K562 treated with DMSO at 1 percent for 4 hours (cell line): ENCODE results near the gene DENND4C. TPM values are rescaled to one million over a fixed set of nuclear protein-coding genes. Genes with fewer than 3 reads are reported as not detected.

Experiments used
- total RNA-seq: library from RNA; unstranded; fragments of 300-600 nt; gene quantifications from 2 replicates; pipeline ENCODE4 v1.2.3, GENCODE V29; 2022; ENCODE audit not compliant: insufficient read depth

The DENND4C gene
- 7.6 and 9.5 TPM in 2 replicates for total RNA-seq

DNA sequence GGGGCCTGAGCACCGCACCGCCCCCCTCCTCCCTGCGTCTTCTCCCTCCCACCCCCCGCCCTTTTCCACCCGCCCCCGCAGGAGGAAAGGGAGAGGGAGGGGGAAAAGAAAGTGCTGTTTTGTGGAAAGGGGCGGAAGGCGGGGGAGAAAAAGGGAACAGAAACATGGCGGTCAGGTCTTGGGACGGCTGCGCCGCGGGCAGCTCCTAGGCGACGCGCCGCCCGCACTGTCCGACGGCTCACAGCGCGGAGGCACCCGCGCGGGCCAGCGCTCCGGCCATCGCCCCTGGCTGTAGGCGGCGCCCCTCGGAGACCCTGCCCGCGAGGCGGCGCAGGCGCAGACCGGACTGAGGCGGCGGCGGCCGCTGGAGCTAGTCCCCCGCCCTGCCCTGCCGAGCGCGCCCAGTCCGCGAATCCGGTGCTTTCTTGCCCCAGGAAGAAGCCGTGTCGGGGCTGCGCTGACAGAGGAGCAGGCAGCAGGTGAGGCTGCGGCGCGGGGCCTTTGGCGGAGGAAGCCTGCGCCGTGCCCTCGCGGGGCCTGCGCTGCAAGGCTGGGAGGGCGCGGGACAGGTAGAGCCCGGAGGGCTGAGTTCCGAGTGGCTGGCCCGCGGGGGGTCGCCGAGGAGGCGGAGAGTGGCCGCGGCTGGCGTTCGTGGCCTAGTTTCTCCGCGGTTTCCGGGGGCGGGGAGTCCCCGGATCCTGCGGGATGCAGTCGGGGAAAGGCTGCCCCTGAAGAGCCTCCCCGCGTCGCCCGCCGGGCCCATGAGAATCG is at the start of gene DENND4C:
Gene DENND4C (plus strand): TSS at position 339 of the 771 bp plus-strand sequence. CDS start 45,482 bp downstream, outside the sequence.

DNA sequence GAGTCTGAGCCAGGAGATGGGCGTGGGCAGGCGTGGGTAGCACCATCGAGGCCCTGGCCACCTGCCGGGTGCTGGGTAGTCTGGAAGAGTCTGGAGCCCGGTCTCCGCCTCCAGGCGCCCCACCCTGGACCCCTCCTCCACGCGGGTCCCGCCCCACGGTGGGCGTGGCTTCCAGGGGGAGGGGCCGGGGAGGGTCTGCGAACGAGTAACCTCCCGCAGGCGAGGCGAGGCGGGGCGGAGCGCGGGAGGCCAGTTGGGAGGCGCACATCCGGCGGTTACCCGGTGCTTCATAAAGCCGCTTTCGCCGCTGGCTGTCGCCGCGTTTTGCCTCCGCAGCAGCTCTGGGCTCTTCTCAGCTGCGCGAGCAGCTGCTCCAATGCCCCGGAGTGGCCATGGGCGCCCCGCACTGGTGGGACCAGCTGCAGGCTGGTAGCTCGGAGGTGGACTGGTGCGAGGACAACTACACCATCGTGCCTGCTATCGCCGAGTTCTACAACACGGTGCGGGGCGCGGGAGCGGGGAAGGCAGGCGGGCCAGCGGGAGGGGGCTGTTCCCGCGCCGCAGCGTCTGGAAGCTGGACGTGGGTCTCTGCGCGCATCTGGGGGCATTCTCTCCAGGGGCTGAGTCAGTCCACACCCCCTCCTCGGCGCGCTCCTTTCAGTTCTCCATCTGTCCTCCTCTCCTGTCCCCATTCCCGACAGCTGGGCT is 178.4 kb downstream of the DENND4C start, which contains the start of gene ACER2:
Gene ACER2 (plus strand): TSS at position 317 of the 708 bp plus-strand sequence. CDS start 76 bp downstream, at position 393.

Other genes starting within 250 kb of the DENND4C start
- gene SAXO1, start 197.5 kb upstream of the DENND4C start, total RNA-seq: not detected in 2 replicates
- 38.5 and 44.4 TPM in 2 replicates for gene RRAGA, start 181.3 kb upstream of the DENND4C start, total RNA-seq
- gene HAUS6, start 127.8 kb upstream of the DENND4C start, total RNA-seq: 9.3 and 10.5 TPM in 2 replicates
- gene PLIN2, start 103.2 kb upstream of the DENND4C start, total RNA-seq: 27.1 and 35.7 TPM in 2 replicates
- 2,417 and 2,447 TPM in 2 replicates for gene RPS6, start 149.5 kb downstream of the DENND4C start, total RNA-seq
- 2.3 and 3.0 TPM in 2 replicates for gene ACER2, start 178.3 kb downstream of the DENND4C start, total RNA-seq